GM18526 (cell line): ENCODE results near the gene CHRDL1.

Experiments
- POLR2A ChIP-seq: IDR thresholded peaks from 3 replicates; pipeline ENCODE4 v1.6.1; 2011; ENCODE audit not compliant: insufficient read length; ENCODE audit errors: extremely low read depth

CHRDL1 gene

DNA sequence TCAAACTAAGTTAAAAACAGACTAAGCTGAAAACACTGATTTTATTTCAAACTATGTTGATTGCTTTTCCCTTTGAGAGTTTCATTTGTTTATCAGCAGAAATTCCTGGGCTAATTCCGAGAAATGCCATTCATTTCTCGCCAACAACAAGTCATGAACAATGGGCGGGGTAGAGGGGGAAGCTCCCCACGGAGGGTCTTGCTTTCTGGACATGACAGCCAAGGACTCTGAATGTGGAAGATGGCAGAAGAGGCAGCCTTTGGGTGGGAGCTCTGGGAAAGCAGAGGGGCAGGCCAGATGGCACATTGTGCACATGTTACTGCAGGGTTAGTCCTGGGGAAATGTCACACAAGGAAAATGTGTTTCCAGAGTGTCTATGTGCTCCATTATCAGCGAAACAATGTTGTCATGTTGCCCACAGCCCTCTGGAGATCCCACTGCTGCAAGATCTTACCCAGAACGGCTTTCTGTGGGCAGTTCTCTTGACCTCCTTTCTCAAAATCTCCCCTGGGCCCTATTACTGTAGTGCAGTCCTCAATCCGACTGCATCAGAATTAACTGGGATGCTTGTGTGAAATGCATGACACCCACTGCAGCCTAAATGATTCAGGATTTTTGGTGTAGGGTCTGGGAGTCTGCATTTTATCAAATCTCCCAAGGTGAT is 45.0 kb downstream of the CHRDL1 start:
- TF ChIP-seq POLR2A, result no peak

DNA sequence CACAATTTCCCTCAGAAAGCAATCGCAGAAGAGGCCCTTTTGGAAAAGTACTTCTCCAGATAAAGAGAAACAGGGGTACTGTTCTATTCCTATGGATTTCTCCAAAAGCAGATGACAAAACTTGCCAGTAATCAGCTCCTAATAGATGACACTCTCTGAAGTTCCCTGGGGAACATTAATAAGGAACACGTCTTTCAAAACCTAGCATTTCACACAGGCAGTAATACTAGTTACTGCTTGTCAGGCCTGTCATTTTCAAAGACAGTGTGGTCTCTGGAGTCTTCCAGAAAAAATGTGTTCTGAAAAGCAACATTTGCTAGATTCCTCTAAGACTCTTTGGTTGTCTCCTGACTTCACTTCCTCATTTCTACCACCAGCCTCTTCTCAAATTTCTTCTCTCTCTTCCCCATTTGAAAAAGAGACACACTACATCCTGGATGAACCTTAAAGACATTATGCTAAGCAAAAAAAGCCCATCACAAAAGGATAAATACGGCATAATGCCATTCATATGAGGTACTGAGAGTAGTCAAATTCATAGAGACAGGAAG is 47.3 kb downstream of the CHRDL1 start:
- no peak for TF ChIP-seq POLR2A

DNA sequence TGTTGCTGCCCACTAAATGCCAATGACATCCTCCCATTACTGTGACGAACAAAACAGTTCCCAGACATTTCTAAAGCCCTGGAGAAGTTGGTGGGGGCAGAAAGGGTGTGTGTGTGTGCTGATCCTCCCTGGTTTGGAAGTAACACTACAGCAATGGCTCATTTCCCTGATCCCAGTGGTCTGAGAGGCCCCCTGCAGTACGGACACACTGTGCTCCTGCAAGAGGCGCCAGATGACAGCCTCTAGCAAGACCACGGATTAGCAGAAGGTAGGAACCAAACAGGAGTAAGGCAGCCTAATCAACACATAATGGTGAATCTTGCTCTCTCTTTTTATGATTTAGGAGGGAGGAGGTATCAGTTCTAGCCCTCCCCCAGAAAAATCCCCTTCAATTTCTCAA is 49.6 kb downstream of the CHRDL1 start:
- TF ChIP-seq POLR2A, result no peak

DNA sequence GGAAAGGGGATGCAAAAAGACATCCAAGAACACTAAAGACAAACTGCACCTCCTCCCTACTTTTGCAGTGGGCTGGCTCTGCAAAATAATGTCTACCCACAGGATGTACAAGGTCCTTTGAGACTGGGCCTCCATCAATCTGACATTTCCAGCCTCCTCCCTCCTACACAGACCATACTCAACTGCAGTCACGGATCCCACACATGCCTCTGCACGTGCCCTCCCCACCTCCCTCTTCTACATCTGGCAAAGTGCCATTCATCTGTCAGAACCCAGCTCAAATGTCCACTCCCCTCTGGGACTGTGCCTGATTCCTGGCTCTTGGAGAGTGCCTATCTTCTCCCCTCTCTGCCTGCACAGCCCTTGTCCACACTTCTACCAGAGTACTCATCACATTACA is 50.3 kb downstream of the CHRDL1 start:
- TF ChIP-seq POLR2A, result no peak

DNA sequence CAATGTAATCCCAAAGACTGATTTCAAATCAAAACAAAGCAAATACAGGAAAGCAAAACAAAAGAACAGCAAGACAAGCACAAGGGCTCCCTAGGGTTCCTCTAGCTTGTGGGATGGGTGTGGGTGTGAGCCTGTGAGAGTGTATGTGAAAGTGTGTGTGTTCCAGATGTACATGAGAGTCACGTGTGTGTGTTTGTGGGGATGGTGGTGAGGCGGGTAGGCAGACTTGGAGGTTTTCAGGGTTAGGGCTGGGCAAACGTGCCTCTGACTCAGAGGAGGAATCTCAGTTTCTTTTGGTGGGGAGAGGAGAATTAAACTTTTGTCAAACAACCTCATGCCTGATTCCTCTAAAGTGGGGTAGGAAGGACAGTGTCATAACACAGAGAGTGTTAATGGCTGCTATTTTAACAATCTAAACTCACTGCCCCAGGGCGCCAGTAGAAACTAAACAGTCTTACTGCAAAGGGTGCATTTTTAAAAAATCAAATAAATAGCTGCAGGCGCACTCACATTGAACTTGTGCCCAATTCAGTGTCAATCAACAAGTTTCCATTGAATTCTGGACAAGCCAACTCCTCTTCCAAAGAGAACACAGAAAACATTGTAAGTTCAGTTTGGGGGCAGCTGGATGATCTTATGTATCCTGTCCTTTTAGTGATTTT is 51.8 kb downstream of the CHRDL1 start:
- TF ChIP-seq POLR2A, result no peak

DNA sequence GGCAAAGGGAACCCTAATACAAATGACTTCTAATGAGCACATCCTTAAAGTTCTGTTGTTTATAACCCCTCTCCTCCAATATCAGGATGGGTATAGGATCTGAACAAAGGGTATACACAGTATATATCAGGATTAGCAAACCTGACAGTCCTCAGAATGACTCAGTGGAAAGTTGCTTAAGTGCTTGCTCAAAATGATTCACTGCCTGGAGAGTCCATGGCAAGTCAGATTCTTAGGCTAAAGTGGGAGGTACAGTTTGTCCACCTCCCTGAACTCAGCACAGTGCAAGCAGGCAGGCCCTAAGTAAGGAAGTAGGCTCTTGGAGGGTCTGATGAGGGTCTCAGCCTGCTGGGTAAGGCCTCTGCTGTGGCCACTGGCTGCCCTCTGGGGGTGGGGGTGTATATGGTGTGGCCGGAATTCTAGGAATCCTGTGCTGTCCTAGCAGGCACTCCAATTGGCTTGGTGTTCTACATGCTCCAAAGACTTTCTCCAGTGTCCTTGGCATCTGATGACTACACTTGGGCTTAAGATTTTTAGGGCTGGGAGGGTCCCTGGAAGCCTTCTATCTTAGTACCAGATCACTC is 54.3 kb downstream of the CHRDL1 start:
- TF ChIP-seq POLR2A, result no peak

DNA sequence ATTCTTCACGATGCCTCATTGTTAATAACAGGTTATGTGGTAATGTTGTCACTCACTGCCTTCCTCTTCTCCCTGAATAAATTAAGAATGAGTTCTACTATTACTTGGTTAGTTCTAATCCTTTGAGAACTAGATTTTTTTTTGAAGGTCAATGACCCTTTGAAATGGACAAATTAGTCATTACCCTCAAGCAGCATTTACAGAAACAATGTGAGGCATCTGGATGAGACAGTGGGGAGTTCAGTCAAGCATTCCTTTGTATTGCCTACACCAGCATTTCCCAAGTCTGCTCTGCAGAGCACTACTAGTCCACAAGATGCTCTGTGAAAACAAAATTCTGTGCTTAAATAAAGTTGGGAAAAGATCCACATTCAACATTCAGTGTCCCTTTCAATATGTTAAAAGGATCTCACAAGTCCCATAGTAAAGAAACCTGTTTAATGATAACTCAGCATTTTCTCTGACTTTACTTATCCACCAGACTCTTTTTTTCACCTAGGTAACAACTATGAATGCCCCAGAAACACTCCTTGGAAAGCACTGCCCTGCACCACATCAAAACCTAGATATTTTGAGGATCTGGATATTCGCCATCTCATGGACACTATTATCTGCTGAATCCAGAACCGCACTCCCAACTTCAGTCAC is 60.6 kb downstream of the CHRDL1 start:
- TF ChIP-seq POLR2A, result no peak

DNA sequence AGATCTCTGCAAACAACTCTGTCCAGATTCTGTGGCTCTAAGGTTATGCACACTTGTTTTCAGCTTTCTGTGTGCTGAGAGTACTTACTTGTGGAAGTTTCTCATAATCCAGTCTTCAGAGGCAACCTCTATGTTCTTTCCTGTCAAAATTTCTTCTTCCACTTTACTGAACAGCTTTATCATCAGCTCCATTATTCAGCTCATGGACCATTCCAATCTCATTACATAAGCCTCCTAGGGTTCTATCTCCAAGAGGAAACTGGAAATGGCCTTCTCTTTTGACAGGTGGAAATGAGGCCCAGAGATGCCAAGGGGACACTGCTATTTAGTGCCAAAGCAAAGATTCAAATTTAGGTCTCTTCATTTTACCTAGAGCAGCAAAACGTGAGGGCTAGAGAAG is 61.3 kb downstream of the CHRDL1 start:
- no peak for TF ChIP-seq POLR2A

DNA sequence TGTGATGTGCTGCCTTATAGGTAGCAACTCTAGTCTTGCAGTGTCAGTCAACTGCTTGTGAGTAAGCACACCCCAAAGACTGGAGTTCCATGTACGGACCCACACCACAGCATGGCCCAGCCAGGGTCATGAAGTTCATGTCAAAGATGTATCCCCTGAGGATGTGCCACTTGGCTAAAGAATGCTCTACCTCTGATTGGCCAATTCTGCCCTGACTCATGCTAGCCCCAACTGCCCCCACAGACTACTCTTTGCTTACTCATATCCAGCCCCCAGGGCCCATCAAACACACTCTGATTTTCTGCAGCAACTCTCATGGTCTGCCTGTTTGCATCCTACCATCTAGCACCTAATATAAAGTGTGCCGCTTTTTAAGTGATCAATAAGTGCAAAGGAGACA is 62.5 kb downstream of the CHRDL1 start:
- no peak for TF ChIP-seq POLR2A

DNA sequence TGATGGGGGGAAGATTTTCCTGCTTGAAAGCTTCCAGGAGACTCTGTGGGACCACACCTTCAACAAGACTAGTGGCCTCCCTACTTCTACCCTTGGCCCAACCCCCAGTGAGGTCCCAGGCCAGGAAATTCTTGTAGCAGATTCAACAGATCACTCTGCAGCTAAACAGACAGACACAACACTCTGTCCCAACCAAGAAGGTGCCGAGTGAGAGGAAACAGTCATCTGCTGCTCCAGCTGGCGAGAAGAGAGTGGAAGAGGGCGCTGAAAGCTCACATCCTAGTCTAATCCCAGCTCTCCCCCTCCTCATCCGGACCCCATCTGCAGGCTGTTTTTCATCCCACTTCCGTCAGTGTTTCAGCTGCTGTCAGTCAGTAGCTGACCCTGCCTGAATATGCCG is 63.4 kb downstream of the CHRDL1 start:
- TF ChIP-seq POLR2A, result no peak

DNA sequence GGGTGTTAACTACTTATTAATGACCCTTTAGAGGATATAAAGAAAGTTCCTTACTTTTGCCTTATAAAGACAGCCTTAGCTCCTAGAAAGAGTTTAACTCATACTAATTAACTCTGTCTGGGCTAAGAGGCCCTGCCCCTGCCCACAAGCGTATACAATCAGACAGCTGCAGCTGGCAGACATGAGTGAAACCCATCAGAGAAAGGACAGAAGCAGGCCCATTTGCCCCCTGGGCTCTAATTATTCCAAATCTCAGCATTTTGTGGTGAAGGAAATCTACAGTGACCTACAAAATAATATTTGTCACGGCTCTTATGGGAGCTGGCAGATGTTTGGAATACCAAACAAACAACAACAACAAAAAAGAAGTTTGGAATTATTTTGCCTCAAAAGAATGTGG is 71.8 kb downstream of the CHRDL1 start:
- no peak for TF ChIP-seq POLR2A

DNA sequence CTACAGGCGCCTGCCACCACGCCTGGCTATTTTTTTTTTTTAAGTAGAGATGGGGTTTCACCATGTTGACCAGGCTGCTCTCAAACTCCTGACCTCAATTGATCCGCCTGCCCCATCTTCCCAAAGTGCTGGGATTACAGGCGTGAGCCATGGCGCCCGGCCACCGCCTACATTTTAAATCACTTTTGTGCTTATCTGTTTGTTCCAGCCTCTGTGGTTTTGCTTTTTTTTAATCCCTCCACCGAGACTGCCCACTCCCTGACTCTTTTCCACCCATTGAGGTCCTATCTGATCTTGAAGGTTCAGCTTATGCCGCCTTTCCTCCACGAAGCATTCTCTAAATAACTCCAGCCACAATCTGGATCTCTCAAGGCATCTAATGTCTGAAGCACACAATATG is 73.5 kb downstream of the CHRDL1 start:
- TF ChIP-seq POLR2A, result no peak

DNA sequence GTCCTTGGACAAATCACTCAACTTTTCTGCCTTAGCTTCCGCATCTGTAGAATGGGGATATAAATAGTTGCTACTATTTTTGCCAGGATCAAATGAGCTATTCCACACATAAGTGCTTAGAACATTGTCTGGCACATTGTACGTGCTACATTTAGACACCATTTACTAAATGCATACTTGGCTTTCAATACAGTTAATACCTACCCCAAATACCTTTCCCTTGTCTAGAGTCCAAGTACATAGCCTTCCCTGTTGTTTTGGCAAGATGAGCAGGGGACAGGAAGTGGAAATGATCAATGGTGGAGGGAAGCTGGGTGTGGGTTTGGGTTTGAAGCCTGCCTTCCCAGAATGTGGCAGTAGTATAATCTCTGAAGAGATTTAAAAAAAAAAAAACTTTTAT is 82.0 kb downstream of the CHRDL1 start:
- no peak for TF ChIP-seq POLR2A

DNA sequence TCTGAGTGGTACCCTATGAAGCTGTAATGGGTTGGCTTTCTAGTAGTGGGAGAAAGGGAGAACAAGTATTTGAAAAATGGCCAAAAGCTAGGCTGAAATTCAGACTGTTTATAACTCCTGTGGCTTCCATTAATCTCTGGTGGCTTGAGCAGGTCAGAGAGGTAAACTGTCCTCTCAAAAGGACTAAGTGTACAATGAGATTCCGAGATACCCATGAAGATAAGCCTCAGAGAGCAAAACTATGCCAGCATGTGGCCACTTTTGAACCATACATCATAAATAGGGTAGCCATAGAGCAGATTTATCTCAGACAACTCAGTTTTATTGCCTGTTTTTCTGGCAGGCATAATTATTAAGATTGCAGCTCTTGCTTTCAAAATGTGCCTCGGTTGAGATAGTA is 89.2 kb downstream of the CHRDL1 start:
- no peak for TF ChIP-seq POLR2A

DNA sequence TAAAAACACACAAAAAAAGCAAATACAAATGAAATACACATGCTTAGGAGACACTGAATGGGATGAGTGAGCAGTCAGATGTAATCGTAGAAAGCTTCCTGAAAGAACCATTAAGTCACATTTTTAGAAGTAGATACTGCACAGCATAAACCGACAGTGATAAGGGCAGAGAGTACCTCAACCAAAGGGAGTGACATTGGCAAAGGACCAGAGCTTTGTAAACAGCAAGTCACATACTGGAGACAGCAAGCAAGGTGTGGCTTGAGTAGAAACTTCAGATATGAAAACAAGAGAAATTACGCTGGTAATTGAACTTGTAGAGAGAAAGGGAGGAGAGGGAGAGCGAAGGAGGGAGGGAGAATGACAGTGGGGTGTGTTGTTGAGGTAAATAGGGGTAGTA is 92.0 kb downstream of the CHRDL1 start:
- no peak for TF ChIP-seq POLR2A

DNA sequence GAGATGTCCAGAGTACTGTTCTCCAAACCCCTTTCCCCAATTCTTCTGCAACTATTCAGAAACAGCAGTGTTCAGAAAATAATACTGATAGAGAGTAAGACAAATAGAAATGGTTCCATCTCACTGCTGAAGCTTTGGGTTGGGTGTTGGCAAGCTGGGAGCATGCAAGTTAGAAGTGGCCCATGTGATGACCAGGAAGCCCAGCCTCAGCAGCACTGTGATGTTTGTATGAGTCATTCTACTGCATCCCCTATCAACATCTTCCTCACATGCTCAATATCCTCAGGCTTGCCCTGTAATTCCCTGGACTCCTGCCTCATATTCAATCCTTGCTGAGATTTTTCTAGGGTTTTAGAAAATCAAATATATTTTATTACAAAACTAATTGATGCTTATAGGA is 96.5 kb downstream of the CHRDL1 start:
- TF ChIP-seq POLR2A, result no peak
